Type B pancreatic cell (in vitro differentiated cells): ENCODE results near the gene ANKRD13D. TPM values are rescaled to one million over a fixed set of nuclear protein-coding genes. Genes with fewer than 3 reads are reported as not detected.

Experiments used
- DNase-seq: peaks from one replicate; pipeline ENCODE4 v3.0.0; 2021; ENCODE audit warnings: mixed read lengths; ENCODE audit not compliant: unreplicated experiment; ENCODE audit errors: extremely low spot score
- H3K27ac Mint-ChIP-seq: 2 replicates; pipeline ENCODE4 v1.8.0; 2021; ENCODE audit warnings: mild to moderate bottlenecking, mixed read lengths
- H3K27me3 Mint-ChIP-seq: 2 replicates; pipeline ENCODE4 v1.8.0; 2021; ENCODE audit warnings: mixed read lengths
- H3K36me3 Mint-ChIP-seq: 2 replicates; pipeline ENCODE4 v1.8.0; 2021; ENCODE audit warnings: mixed read lengths
- H3K4me1 Mint-ChIP-seq: one replicate; pipeline ENCODE4 v1.8.0; 2021; ENCODE audit warnings: mixed read lengths; ENCODE audit not compliant: unreplicated experiment
- H3K4me3 Mint-ChIP-seq: 2 replicates; pipeline ENCODE4 v1.8.0; 2021; ENCODE audit warnings: mild to moderate bottlenecking, mixed read lengths
- H3K9me3 Mint-ChIP-seq: 2 replicates; pipeline ENCODE4 v1.8.0; 2021; ENCODE audit warnings: mixed read lengths
- CTCF ChIP-seq: fragments of 200-600 bp; sonication (generic); conservative IDR thresholded peaks from 2 replicates; pipeline ENCODE4 v1.5.0; 2021; ENCODE audit warnings: antibody characterized with exemption, mild to moderate bottlenecking
- total RNA-seq: library from RNA; stranded (reverse); gene quantifications from 2 replicates; pipeline ENCODE4 v1.2.1, GENCODE V29; 2021; ENCODE audit warnings: low replicate concordance

Gene ANKRD13D
- total RNA-seq, 1 donor from 2014 or later, result 70.5 TPM

- peak overlapping the region; percentile 86 for H3K27ac Mint-ChIP-seq
- H3K4me3 Mint-ChIP-seq, result peak overlapping the region; percentile 72
- H3K9me3 Mint-ChIP-seq, result no peaks in the 10 kb centered on the region
- no peaks in the 10 kb centered on the region for H3K36me3 Mint-ChIP-seq
- peaks cover 24% of the 10 kb centered on the region for H3K4me1 Mint-ChIP-seq
- DNase-seq, result no peak
- H3K27me3 Mint-ChIP-seq, result no peaks in the 10 kb centered on the region
- peak; percentile 88 for TF ChIP-seq CTCF
Observed at GRCh38 chr11:67262731-67263675, 26.1 kb upstream of the ANKRD13D start.

GRCh38 chr11:67264260-67264659 is 24.8 kb upstream of the ANKRD13D start:
- Mint-ChIP-seq H3K27me3 (no peaks in the 10 kb centered on the region), H3K4me3 (peak overlapping the region; percentile 82), H3K27ac (peak overlapping the region; percentile 39), H3K9me3 (no peaks in the 10 kb centered on the region), H3K4me1 (peaks cover 24% of the 10 kb centered on the region), H3K36me3 (no peaks in the 10 kb centered on the region)
- DNase-seq, result no peak
- no peak for TF ChIP-seq CTCF

GRCh38 chr11:67264877-67265632 is 24.0 kb upstream of the ANKRD13D start:
- TF ChIP-seq CTCF, result no peak
- Mint-ChIP-seq H3K4me3 (peak overlapping the region; percentile 82), H3K27ac (peak overlapping the region; percentile 78), H3K4me1 (peaks cover 26% of the 10 kb centered on the region), H3K9me3 (no peaks in the 10 kb centered on the region), H3K27me3 (no peaks in the 10 kb centered on the region), H3K36me3 (no peaks in the 10 kb centered on the region)
- DNase-seq, result no peak

- Mint-ChIP-seq H3K4me3 (peak overlapping the region; percentile 83), H3K4me1 (peaks cover 34% of the 10 kb centered on the region), H3K36me3 (no peaks in the 10 kb centered on the region), H3K27ac (peak overlapping the region; percentile 81), H3K27me3 (no peaks in the 10 kb centered on the region), H3K9me3 (no peaks in the 10 kb centered on the region)
- TF ChIP-seq CTCF, result peak; percentile 79
- peak; percentile 83 for DNase-seq
Observed at GRCh38 chr11:67265633-67266448, 23.3 kb upstream of the ANKRD13D start.
